Activated CD4-positive, alpha-beta T cell treated with anti-CD3 and anti-CD28 coated beads, Interleukin-2, amount 50 U/mL, for 48 hours (primary cell): ENCODE measurements around the gene DNMT3B.
"Not testable (repeated sequence)": the region's sequence is repeated elsewhere in the genome, so short reads cannot be mapped to it uniquely, and the experiment has no call there.

ENCODE experiments used
- DNase-seq, 2 experiments: peaks; one replicate each; pipeline ENCODE4 v3.0.0-alpha.2; 2020

DNMT3B gene

GRCh38 chr20:32763202-32764004 is 1.2 kb downstream of the DNMT3B start:
- no peak for DNase-seq

- no peak for DNase-seq
Measured at GRCh38 chr20:32764005-32764960, 2.1 kb downstream of the DNMT3B start.

GRCh38 chr20:32765230-32765875 is 3.2 kb downstream of the DNMT3B start:
- DNase-seq: not testable (repeated sequence)

- no peak for DNase-seq
Measured at GRCh38 chr20:32767418-32768198, 5.4 kb downstream of the DNMT3B start.

GRCh38 chr20:32772046-32772445 is 9.9 kb downstream of the DNMT3B start:
- no peak for DNase-seq

- no peak for DNase-seq
Measured at GRCh38 chr20:32773223-32773622, 11.0 kb downstream of the DNMT3B start.

GRCh38 chr20:32773855-32774254 is 11.7 kb downstream of the DNMT3B start:
- no peak for DNase-seq

- DNase-seq: no peak
Measured at GRCh38 chr20:32775336-32775991, 13.3 kb downstream of the DNMT3B start.

- no peak for DNase-seq
Measured at GRCh38 chr20:32777177-32777956, 15.2 kb downstream of the DNMT3B start.

- DNase-seq: no peak
Measured at GRCh38 chr20:32779500-32780211, 17.5 kb downstream of the DNMT3B start.

GRCh38 chr20:32780278-32780677 is 18.1 kb downstream of the DNMT3B start:
- no peak for DNase-seq

- no peak for DNase-seq
Measured at GRCh38 chr20:32780749-32781655, 18.8 kb downstream of the DNMT3B start.

GRCh38 chr20:32784369-32785080 is 22.3 kb downstream of the DNMT3B start:
- no peak for DNase-seq

- DNase-seq: no peak
Measured at GRCh38 chr20:32786059-32786760, 24.0 kb downstream of the DNMT3B start.

GRCh38 chr20:32787168-32787567 is 25.0 kb downstream of the DNMT3B start:
- no peak for DNase-seq

- peak; percentile 76 to 78 for DNase-seq
Measured at GRCh38 chr20:32789896-32790750, 27.9 kb downstream of the DNMT3B start.

GRCh38 chr20:32790751-32791057 is 28.5 kb downstream of the DNMT3B start:
- no peak for DNase-seq
